Naive thymus-derived CD4-positive, alpha-beta T cell (primary cell): ENCODE measurements around the gene ANGPTL5. TPM values are rescaled to one million over a fixed set of nuclear protein-coding genes. Genes with fewer than 3 reads are reported as not detected.

ENCODE experiments used
- ATAC-seq: fragments of 150-1000 bp; cut with Tn5 transposase; 2 replicates; pipeline ENCODE4 v1.10.0; 2021; ENCODE audit warnings: mild to moderate bottlenecking, moderate library complexity
- CTCF ChIA-PET: fragments of 350-600 bp; sonication (Branson Sonifier 250); formaldehyde crosslinking; loops from one replicate; lab custom pipeline; 2021; ENCODE audit warnings: antibody characterized with exemption; lab: Charles Lee
- POLR2A ChIA-PET: fragments of 350-600 bp; sonication (Branson Sonifier 250); formaldehyde crosslinking; loops from one replicate; lab custom pipeline; 2021; ENCODE audit warnings: antibody characterized with exemption, inconsistent platforms; lab: Charles Lee
- DNase-seq, 9 donors: peaks; one replicate each; pipeline versions ENCODE4 v3.0.0 to v3.0.0-alpha.2; 2020 to 2022; ENCODE audit warnings: mixed read lengths in 1 of 9
- H3K27ac ChIP-seq: one replicate; pipeline ENCODE4 v1.7.0; 2013; ENCODE audit warnings: mild to moderate bottlenecking, low read depth, low read length, moderate library complexity
- H3K27me3 ChIP-seq, 2 donors: one replicate each; pipeline ENCODE4 v1.7.0; 2013; ENCODE audit warnings: low read length in 2 of 2, mild to moderate bottlenecking in 2 of 2, moderate library complexity in 2 of 2; ENCODE audit not compliant: control insufficient read depth in 2 of 2, insufficient read depth in 2 of 2
- H3K36me3 ChIP-seq, 3 experiments: 1 replicate in 2 of 3; 2 replicates in 1 of 3; pipeline ENCODE4 v1.7.0; 2013; ENCODE audit warnings: low read length in 3 of 3, mild to moderate bottlenecking in 3 of 3, moderate library complexity in 1 of 3; ENCODE audit not compliant: insufficient read depth in 3 of 3, control insufficient read depth in 2 of 3
- H3K4me1 ChIP-seq, 2 donors: one replicate each; pipeline ENCODE4 v1.7.0; 2013; ENCODE audit warnings: low read length in 2 of 2, mild to moderate bottlenecking in 2 of 2, moderate library complexity in 1 of 2; ENCODE audit not compliant: control insufficient read depth in 2 of 2, insufficient read depth in 2 of 2
- H3K4me3 ChIP-seq: 2 replicates; pipeline ENCODE4 v1.7.0; 2013; ENCODE audit warnings: mild to moderate bottlenecking, low read length
- H3K9me3 ChIP-seq, 3 experiments: 1 replicate in 2 of 3; 2 replicates in 1 of 3; pipeline ENCODE4 v1.7.0; 2013; ENCODE audit warnings: low read length in 3 of 3; ENCODE audit not compliant: control insufficient read depth in 2 of 3
- H3K27ac Mint-ChIP-seq, 9 donors: one replicate each; pipeline ENCODE4 v1.8.0; 2020 to 2022; ENCODE audit warnings: mixed read lengths in 9 of 9, mild to moderate bottlenecking in 8 of 9, moderate library complexity in 5 of 9, inconsistent platforms in 2 of 9
- H3K27me3 Mint-ChIP-seq, 5 donors: one replicate each; pipeline ENCODE4 v1.8.0; 2021 to 2022; ENCODE audit warnings: mixed read lengths in 5 of 5, mild to moderate bottlenecking in 1 of 5
- H3K36me3 Mint-ChIP-seq, 5 donors: one replicate each; pipeline ENCODE4 v1.8.0; 2020 to 2022; ENCODE audit warnings: mixed read lengths in 5 of 5, mild to moderate bottlenecking in 3 of 5, inconsistent platforms in 1 of 5
- H3K4me1 Mint-ChIP-seq, 7 donors: one replicate each; pipeline ENCODE4 v1.8.0; 2020 to 2022; ENCODE audit warnings: mixed read lengths in 7 of 7, mild to moderate bottlenecking in 3 of 7, inconsistent platforms in 1 of 7
- H3K4me3 Mint-ChIP-seq, 10 donors: one replicate each; pipeline ENCODE4 v1.8.0; 2020 to 2022; ENCODE audit warnings: mild to moderate bottlenecking in 10 of 10, mixed read lengths in 10 of 10, moderate library complexity in 6 of 10, inconsistent platforms in 2 of 10
- H3K9me3 Mint-ChIP-seq, 11 donors: one replicate each; pipeline ENCODE4 v1.8.0; 2020 to 2022; ENCODE audit warnings: mixed read lengths in 11 of 11, mild to moderate bottlenecking in 4 of 11, inconsistent platforms in 1 of 11, moderate library complexity in 1 of 11
- intact Hi-C, 2 donors: fragments of 100-400 bp; cut with micrococcal nuclease; formaldehyde crosslinking; loops; one replicate each; pipeline ENCODE4 v1.15.1; 2023
- polyA plus RNA-seq, 2 donors: library from polyadenylated mRNA; unstranded; fragments of 300-500 nt; fragmentation: Illumina TruSeq; gene quantifications; one replicate each; pipeline ENCODE4 v1.2.3, GENCODE V29; 2021
- total RNA-seq, 6 experiments: library from RNA in 5 of 6; stranded (reverse) in 5 of 6; gene quantifications; 1 replicate in 5 of 6; 2 replicates in 1 of 6; pipeline ENCODE4 v1.2.3 and lab custom pipeline; 2021 to 2026

Gene ANGPTL5
- total and polyA plus RNA-seq, 7 experiments from 2014 or later: not detected

DNA sequence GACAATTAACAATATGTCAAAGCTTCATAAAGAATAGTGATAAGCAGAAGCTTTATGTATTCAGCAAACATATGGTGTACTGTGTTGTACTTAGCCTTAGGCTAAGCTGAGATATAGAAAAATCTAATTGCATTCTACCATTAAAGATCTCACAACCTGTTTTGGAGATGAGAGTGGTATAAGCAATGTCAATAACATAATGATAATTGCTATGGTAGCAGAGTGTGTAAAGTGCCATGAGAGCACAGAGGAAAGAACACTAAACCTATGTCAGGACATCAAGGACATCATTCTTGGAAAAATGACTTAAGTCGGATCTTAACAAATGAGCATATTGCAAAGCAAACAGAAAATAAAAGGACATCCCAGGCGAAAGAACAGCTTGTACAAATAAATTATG, 28.6 kb upstream of the ANGPTL5 start:
- peaks cover 0 to 5% (median 0%) of the 10 kb centered on the region in 5 donors for H3K27me3 Mint-ChIP-seq
- no peaks in the 10 kb centered on the region for H3K9me3 ChIP-seq
- H3K4me1 ChIP-seq: no peaks in the 10 kb centered on the region
- no peak overlapping the region for H3K4me3 Mint-ChIP-seq
- no peak overlapping the region for H3K27ac Mint-ChIP-seq
- H3K27me3 ChIP-seq: no peaks in the 10 kb centered on the region
- DNase-seq: no peak
- CTCF ChIA-PET: no interaction called here
- no peaks in the 10 kb centered on the region for H3K4me1 Mint-ChIP-seq
- intact Hi-C loops: no loop called here
- POLR2A ChIA-PET: no interaction called here
- no peak for ATAC-seq
- H3K36me3 Mint-ChIP-seq: peaks cover 0 to 24% (median 4%) of the 10 kb centered on the region in 5 donors
- H3K4me3 ChIP-seq: no peak overlapping the region
- H3K36me3 ChIP-seq: no peaks in the 10 kb centered on the region
- no peaks in the 10 kb centered on the region for H3K9me3 Mint-ChIP-seq
- H3K27ac ChIP-seq: no peak overlapping the region

DNA sequence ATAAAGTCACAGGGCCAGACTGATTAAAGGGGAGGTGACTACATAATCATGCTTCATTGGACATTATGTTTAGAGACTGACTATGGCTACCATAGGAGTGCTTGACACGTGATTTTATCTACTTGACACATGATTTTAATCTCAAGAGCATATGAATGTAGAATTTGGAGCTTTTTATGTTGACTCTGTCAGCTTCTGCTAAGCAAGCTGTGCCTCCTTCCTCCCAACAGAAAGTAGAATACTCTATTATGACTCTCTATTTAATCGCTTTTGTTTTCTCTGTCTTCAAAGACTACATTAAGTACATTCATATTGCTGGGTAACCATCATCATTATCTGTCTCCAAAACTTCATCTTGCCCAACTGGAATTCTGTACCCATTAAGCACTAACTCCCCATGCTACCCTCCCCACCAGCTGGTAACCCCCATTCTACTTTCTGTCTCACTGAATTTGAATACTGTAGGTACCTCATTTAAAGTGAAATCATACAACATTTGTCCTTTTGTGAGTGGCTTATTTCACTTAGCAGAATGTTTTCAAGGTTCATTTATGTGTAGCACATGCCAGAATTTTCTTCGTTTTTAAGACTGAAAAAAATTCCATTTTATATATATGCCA, 24.7 kb upstream of the ANGPTL5 start:
- H3K4me1 ChIP-seq: no peaks in the 10 kb centered on the region
- Mint-ChIP-seq H3K4me1 (no peaks in the 10 kb centered on the region), H3K9me3 (no peaks in the 10 kb centered on the region), H3K36me3 (peaks cover 0 to 21% (median 4%) of the 10 kb centered on the region in 5 donors), H3K27me3 (peaks cover 0 to 5% (median 0%) of the 10 kb centered on the region in 5 donors), H3K27ac (no peak overlapping the region), H3K4me3 (no peak overlapping the region)
- no peak overlapping the region for H3K27ac ChIP-seq
- H3K36me3 ChIP-seq: no peaks in the 10 kb centered on the region
- intact Hi-C loops: no loop called here
- DNase-seq (no peak), ATAC-seq (no peak)
- H3K27me3 ChIP-seq: no peaks in the 10 kb centered on the region
- CTCF ChIA-PET: no interaction called here
- no peak overlapping the region for H3K4me3 ChIP-seq
- POLR2A ChIA-PET: no interaction called here
- H3K9me3 ChIP-seq: no peaks in the 10 kb centered on the region

DNA sequence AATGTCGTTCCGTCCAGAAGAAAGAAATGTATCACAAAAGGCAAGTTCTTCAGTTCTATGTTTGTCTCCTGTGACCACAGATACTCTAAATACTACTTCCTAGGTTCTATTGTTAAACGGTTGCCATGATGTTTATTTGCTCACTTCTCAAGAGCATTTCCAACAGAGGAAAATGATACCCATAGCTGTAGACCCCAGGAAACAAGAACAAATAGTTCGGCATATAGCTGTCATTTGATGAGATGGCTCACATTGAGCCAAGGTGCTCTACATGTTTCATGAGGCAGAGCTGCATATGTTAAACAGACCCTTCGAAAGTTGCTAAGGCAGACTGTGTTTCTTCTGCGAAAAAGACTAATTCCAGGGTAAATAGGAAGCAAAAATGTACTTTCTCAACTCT, 15.4 kb upstream of the ANGPTL5 start:
- ATAC-seq: no peak
- Histone ChIP-seq H3K4me1 (no peaks in the 10 kb centered on the region), H3K9me3 (no peaks in the 10 kb centered on the region), H3K27ac (no peak overlapping the region), H3K36me3 (no peaks in the 10 kb centered on the region), H3K4me3 (no peak overlapping the region), H3K27me3 (no peaks in the 10 kb centered on the region)
- H3K27me3 Mint-ChIP-seq: no peaks in the 10 kb centered on the region
- peaks cover 0 to 19% (median 3%) of the 10 kb centered on the region in 11 donors for H3K9me3 Mint-ChIP-seq
- ChIA-PET POLR2A (no interaction called here), CTCF (no interaction called here)
- H3K4me1 Mint-ChIP-seq: no peaks in the 10 kb centered on the region
- H3K4me3 Mint-ChIP-seq: no peak overlapping the region
- no peak overlapping the region for H3K27ac Mint-ChIP-seq
- intact Hi-C loops: no loop called here
- no peak for DNase-seq
- peaks cover 0 to 24% (median 15%) of the 10 kb centered on the region in 5 donors for H3K36me3 Mint-ChIP-seq

DNA sequence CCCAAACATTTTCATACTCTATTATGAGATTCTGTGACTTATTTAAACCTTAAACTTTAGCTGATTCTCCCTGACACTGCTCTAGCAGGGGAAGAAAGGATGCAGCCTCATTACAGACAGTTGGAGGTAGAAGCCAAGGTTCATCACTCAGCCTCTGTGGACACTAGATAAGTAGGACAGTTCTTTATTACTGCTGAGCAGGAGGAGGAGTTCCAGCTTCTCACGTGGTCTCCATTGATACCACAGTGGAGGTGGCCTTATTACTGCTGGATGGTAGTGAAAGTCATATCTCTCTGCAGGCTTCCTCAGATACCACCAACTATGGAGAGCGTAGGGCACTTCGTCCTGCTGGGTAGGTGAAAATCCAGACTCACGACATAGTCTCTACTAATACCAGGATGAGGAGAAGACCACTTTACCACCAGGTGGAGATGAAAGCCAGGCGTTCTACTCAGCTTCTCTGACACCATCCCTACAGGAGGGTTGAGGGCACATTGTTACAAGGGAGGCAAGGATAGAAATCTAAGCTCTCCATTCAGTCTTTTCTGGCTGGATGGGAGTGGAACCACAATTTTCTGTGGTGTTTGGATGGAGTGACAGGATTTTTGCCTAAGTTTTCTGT, 13.1 kb upstream of the ANGPTL5 start:
- H3K4me1 Mint-ChIP-seq: no peaks in the 10 kb centered on the region
- H3K4me3 ChIP-seq: no peak overlapping the region
- CTCF ChIA-PET: no interaction called here

DNA sequence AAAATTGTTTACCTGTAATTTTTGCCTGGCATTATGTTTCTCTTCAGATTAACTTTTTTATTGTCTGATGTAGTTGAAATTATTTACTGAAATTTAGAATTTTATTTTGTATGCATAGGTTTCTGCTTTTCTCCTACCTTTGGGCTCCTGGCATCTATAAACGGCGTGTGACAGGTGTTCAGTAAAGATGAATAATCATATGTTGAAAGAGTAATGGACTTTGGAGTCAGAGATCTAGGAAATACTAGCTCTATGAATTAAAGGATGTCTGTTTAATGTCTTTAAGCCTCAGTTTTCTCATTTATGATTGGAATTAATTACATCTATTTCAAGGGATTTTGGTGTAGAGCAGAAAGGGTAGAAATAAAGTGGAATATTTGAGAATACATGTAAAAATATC, 7.2 kb upstream of the ANGPTL5 start:
- DNase-seq (no peak), ATAC-seq (no peak)
- H3K9me3 Mint-ChIP-seq: peaks cover 0 to 11% (median 2%) of the 10 kb centered on the region in 11 donors
- no peaks in the 10 kb centered on the region for H3K4me1 ChIP-seq
- no peaks in the 10 kb centered on the region for H3K27me3 ChIP-seq
- H3K27ac ChIP-seq: no peak overlapping the region
- CTCF ChIA-PET: no interaction called here
- H3K4me3 ChIP-seq: no peak overlapping the region
- POLR2A ChIA-PET: no interaction called here
- H3K4me1 Mint-ChIP-seq: peaks cover 0 to 3% (median 0%) of the 10 kb centered on the region in 7 donors
- no peaks in the 10 kb centered on the region for H3K9me3 ChIP-seq
- no peaks in the 10 kb centered on the region for H3K36me3 ChIP-seq
- no peaks in the 10 kb centered on the region for H3K27me3 Mint-ChIP-seq
- H3K4me3 Mint-ChIP-seq: no peak overlapping the region
- no peak overlapping the region for H3K27ac Mint-ChIP-seq
- intact Hi-C loops: no loop called here
- H3K36me3 Mint-ChIP-seq: peaks cover 0 to 15% (median 12%) of the 10 kb centered on the region in 5 donors

More for the DNA sequence above, 13.1 kb upstream of the ANGPTL5 start:
- intact Hi-C loops: no loop called here
- Histone ChIP-seq H3K4me1 (no peaks in the 10 kb centered on the region), H3K27ac (no peak overlapping the region), H3K36me3 (no peaks in the 10 kb centered on the region), H3K27me3 (no peaks in the 10 kb centered on the region), H3K9me3 (no peaks in the 10 kb centered on the region)
- POLR2A ChIA-PET: no interaction called here
- no peaks in the 10 kb centered on the region for H3K27me3 Mint-ChIP-seq
- DNase-seq (no peak), ATAC-seq (no peak)
- H3K27ac Mint-ChIP-seq: no peak overlapping the region
- H3K4me3 Mint-ChIP-seq: no peak overlapping the region
- peaks cover 0 to 21% (median 3%) of the 10 kb centered on the region in 11 donors for H3K9me3 Mint-ChIP-seq
- H3K36me3 Mint-ChIP-seq: peaks cover 0 to 26% (median 18%) of the 10 kb centered on the region in 5 donors

DNA sequence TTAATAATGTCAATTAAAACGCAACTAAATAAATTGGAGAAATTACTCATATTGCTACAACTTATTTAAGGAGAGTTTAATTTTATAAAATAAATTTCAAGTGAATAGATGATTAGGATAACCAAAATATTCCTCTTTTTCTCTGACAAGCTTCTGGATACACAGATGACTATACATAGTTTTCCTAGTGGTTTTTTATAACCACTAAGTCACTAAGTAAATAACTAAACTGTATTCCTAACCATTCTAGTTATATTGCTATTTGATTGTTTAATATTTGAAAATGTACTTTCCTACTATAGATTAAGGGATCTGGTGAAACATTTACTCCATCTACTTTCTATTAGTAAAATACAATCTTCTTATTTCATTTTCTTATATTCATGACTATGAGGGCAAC, 4.7 kb upstream of the ANGPTL5 start:
- H3K27ac Mint-ChIP-seq: no peak overlapping the region
- H3K36me3 Mint-ChIP-seq: peaks cover 0 to 8% (median 4%) of the 10 kb centered on the region in 5 donors
- no peak overlapping the region for H3K4me3 ChIP-seq
- H3K4me1 ChIP-seq: no peaks in the 10 kb centered on the region
- ChIA-PET POLR2A (no interaction called here), CTCF (no interaction called here)
- ATAC-seq (no peak), DNase-seq (no peak)
- H3K27me3 Mint-ChIP-seq: no peaks in the 10 kb centered on the region
- no peaks in the 10 kb centered on the region for H3K9me3 Mint-ChIP-seq
- H3K4me3 Mint-ChIP-seq: no peak overlapping the region
- H3K36me3 ChIP-seq: no peaks in the 10 kb centered on the region
- H3K27me3 ChIP-seq: no peaks in the 10 kb centered on the region
- intact Hi-C loops: no loop called here
- H3K27ac ChIP-seq: no peak overlapping the region
- H3K9me3 ChIP-seq: no peaks in the 10 kb centered on the region
- H3K4me1 Mint-ChIP-seq: peaks cover 4 to 12% (median 6%) of the 10 kb centered on the region in 7 donors

DNA sequence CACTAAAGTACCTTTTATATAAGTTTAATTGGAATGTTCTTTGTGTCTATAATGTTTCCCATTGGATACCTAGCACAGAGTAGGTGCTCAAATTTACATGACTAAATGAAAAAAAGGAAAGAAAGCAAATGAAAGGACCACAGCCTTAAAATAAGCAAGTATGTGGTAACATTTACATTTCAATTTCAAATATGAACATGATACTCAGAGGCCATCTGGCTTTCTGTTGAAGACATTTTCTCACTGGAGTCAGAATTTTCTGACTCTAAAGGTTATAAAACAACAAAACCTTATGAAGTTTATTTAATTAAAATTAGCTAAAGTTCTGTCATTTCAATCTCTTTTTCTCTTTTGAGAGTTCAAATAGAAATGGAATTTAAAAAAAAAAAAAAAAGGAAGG, 904 bp upstream of the ANGPTL5 start:
- no peak for ATAC-seq
- ChIA-PET POLR2A (no interaction called here), CTCF (no interaction called here)
- Histone ChIP-seq H3K4me1 (peaks cover 10 to 13% of the 10 kb centered on the region in 2 donors), H3K9me3 (no peaks in the 10 kb centered on the region), H3K27me3 (no peaks in the 10 kb centered on the region), H3K4me3 (no peak overlapping the region), H3K27ac (no peak overlapping the region), H3K36me3 (no peaks in the 10 kb centered on the region)
- peaks cover 18 to 30% (median 26%) of the 10 kb centered on the region in 7 donors for H3K4me1 Mint-ChIP-seq
- intact Hi-C loops: loop anchor here (5.0 kb wide), 2 partner anchors 1175 to 1190 kb away; partner anchors contain the start of genes DCUN1D5 (in 2 of the 2) and DYNC2H1 (in 1 of the 2)
- no peak for DNase-seq
- H3K36me3 Mint-ChIP-seq: peaks cover 0 to under 1% (median 0%) of the 10 kb centered on the region in 5 donors
- H3K9me3 Mint-ChIP-seq: no peaks in the 10 kb centered on the region
- no peak overlapping the region for H3K4me3 Mint-ChIP-seq
- peaks cover 0 to 2% (median 0%) of the 10 kb centered on the region in 5 donors for H3K27me3 Mint-ChIP-seq
- peak overlapping the region in 3 of 9 donors; percentile 5 to 9 (median 6) for H3K27ac Mint-ChIP-seq
